ENCODE measurements around the gene PRKD1.

The PRKD1 gene

GRCh38 chr14:29528889-29529288 lies 398.8 kb downstream of the PRKD1 start:
- DNase-seq (ENCODE audit: low read depth in 2 of 2, low spot score in 1 of 2), result no peak

- DNase-seq (ENCODE audit: low read depth in 2 of 2, low spot score in 1 of 2), result no peak
These were observed 400.4 kb downstream of the PRKD1 start for GRCh38 chr14:29527286-29527685.
